Activated CD4-positive, CD25-positive, alpha-beta regulatory T cell treated with anti-CD3 and anti-CD28 coated beads, Interleukin-2, amount 50 U/mL, for 16 hours (primary cell): ENCODE measurements around the gene BEND7.

Source experiments
- DNase-seq: peaks from one replicate; pipeline ENCODE4 v3.0.0-alpha.2; 2020; ENCODE audit warnings: low read depth, low spot score

The BEND7 gene

GRCh38 chr10:13520194-13520593 lies 8.6 kb downstream of the BEND7 start:
- no peak for DNase-seq

- no peak for DNase-seq
Observed at GRCh38 chr10:13518076-13518692, 10.6 kb downstream of the BEND7 start.

GRCh38 chr10:13517675-13518074 lies 11.1 kb downstream of the BEND7 start:
- DNase-seq: no peak

GRCh38 chr10:13516176-13516575 lies 12.6 kb downstream of the BEND7 start:
- DNase-seq: no peak

- no peak for DNase-seq
Observed at GRCh38 chr10:13515467-13515866, 13.3 kb downstream of the BEND7 start.

- no peak for DNase-seq
Observed at GRCh38 chr10:13514296-13514695, 14.5 kb downstream of the BEND7 start.

GRCh38 chr10:13512564-13512963 lies 16.2 kb downstream of the BEND7 start:
- DNase-seq: no peak

- DNase-seq: no peak
Observed at GRCh38 chr10:13511409-13511808, 17.4 kb downstream of the BEND7 start.

- DNase-seq: no peak
Observed at GRCh38 chr10:13505052-13505680, 23.6 kb downstream of the BEND7 start.

GRCh38 chr10:13503745-13504463 lies 24.9 kb downstream of the BEND7 start:
- DNase-seq: no peak

- DNase-seq: no peak
Observed at GRCh38 chr10:13502380-13502779, 26.4 kb downstream of the BEND7 start.

- no peak for DNase-seq
Observed at GRCh38 chr10:13500201-13500600, 28.6 kb downstream of the BEND7 start.

GRCh38 chr10:13499150-13499549 lies 29.7 kb downstream of the BEND7 start:
- no peak for DNase-seq

- DNase-seq: no peak
Observed at GRCh38 chr10:13496931-13497330, 31.9 kb downstream of the BEND7 start.

GRCh38 chr10:13496164-13496563 lies 32.6 kb downstream of the BEND7 start:
- DNase-seq: no peak

GRCh38 chr10:13492493-13493180 lies 36.2 kb downstream of the BEND7 start:
- no peak for DNase-seq

GRCh38 chr10:13491747-13492360 lies 37.0 kb downstream of the BEND7 start:
- DNase-seq: no peak

GRCh38 chr10:13490503-13490902 lies 38.3 kb downstream of the BEND7 start:
- DNase-seq: no peak

GRCh38 chr10:13489035-13489599 lies 39.7 kb downstream of the BEND7 start:
- DNase-seq: no peak

- no peak for DNase-seq
Observed at GRCh38 chr10:13485623-13486022, 43.2 kb downstream of the BEND7 start.

- DNase-seq: no peak
Observed at GRCh38 chr10:13483951-13484350, 44.9 kb downstream of the BEND7 start.

GRCh38 chr10:13483073-13483472 lies 45.7 kb downstream of the BEND7 start:
- no peak for DNase-seq
